Stimulated activated CD8-positive, alpha-beta memory T cell treated with anti-CD3 and anti-CD28 coated beads, Interleukin-15, amount 100 ng/mL, for 24 hours (primary cell): ENCODE results near the gene MAP2K6.
"Not testable (repeated sequence)": the region's sequence is repeated elsewhere in the genome, so short reads cannot be mapped to it uniquely, and the experiment has no call there.

Experiments
- DNase-seq: peaks from one replicate; pipeline ENCODE4 v3.0.0-alpha.2; 2020; ENCODE audit warnings: low read depth

Gene MAP2K6

GRCh38 chr17:69457603-69458002, 43.1 kb downstream of the MAP2K6 start:
- no peak for DNase-seq

DNA sequence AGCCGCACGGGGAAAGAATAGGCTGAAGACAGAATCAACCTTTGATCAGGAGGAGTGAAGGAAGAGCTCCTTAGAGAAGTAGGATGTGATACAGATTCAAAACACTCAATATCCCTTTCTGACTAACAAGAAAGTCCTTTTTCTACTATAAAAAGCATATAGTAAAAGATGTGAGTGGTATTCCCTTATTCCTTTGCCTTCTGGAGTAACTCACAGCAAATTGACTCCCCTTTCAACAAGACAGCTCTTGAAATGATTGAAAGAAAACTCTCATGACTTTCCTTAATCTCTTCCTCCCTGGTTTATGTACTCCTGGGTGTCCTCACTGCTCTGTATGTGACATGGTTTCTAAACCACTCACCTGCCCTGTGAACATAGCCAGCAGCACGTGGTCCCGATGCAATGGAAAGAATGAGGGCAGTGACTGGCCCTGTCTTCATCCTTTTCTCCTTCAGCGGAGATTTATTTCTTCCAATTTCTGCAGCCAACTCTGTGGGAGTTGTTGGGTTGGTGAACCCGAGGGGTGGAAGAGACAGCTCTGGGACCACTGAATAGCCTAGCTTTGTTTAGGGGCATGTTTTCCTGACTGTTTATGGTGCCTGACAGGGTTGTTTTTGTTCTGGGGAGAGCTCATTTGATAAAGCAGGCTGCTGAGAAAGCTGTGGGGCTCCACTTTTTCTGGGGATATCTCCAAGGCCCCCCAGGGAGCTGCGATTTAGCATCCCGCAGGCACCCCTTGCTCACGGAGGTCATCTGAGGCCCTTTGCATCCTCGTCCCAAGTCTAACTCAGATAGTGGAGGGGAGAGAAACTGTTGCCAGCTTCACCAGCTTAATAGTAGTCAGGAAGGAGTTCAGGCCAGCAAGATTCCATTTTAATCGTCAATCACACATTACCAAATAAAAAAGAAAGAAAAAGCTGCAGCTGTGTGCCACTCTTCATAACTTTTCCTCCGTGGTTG, 46.7 kb downstream of the MAP2K6 start:
- no peak for DNase-seq

- DNase-seq, result no peak
Observed at GRCh38 chr17:69461951-69462369, 47.5 kb downstream of the MAP2K6 start.

- DNase-seq, result no peak
Observed at GRCh38 chr17:69462882-69463281, 48.4 kb downstream of the MAP2K6 start.

GRCh38 chr17:69466451-69466850, 52.0 kb downstream of the MAP2K6 start:
- no peak for DNase-seq

GRCh38 chr17:69466905-69467667, 52.6 kb downstream of the MAP2K6 start:
- no peak for DNase-seq

GRCh38 chr17:69468207-69468606, 53.7 kb downstream of the MAP2K6 start:
- DNase-seq, result no peak

- no peak for DNase-seq
Observed at GRCh38 chr17:69470702-69471101, 56.2 kb downstream of the MAP2K6 start.

- no peak for DNase-seq
Observed at GRCh38 chr17:69471406-69471805, 56.9 kb downstream of the MAP2K6 start.

- no peak for DNase-seq
Observed at GRCh38 chr17:69473841-69474831, 59.6 kb downstream of the MAP2K6 start.

DNA sequence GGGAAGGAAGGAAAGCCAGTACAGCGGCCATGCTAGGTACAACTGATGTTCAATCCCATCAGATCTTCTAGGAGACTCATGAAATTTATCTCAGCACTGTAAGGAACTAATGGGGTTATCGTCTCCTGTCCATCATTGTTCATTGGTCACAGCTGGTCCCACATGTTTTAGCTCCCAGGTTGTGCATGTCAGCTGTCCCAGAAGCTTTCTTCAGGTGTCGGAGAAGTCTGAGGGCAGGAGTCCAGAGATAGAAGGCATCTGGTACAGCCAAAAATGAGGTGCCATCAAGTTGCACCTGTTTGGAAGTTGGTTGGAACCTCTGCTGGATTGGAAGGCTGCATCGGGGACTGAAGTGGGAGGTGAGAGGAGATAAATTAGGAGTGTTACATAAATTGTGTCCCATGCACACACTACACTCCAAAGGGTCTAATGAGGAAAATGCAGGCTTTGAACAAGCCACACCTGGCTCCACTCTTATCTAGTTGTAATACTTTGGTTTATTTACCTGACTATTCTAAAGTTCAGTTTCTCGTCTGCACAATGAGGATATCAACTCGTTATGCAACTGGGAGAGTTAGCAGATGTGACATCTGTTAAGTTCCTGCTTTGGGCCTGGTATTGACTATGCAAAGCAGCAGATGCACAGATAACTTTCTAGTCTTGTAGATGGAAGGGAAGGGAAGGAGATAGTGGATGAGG, 62.9 kb downstream of the MAP2K6 start:
- DNase-seq, result no peak

GRCh38 chr17:69477903-69478266, 63.4 kb downstream of the MAP2K6 start:
- no peak for DNase-seq

DNA sequence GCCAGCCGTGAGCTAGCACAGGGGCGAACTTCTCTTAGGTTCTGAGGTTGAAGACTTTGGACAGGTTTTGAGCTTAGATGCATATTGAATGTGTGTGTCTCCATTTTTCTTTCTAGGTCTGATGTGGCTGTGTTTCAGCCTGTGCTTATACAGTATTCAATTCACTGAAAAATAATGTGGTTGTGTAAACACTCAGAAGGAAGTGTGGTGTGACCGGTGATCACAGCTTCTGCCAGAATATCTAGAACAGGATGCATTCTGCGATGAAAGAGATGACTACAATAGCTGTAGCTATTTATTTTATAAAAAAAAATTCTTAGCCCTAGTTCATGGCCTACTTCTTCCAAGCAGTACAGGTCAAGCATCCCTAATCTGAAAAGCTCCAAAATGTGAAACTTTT, 64.4 kb downstream of the MAP2K6 start:
- DNase-seq, result no peak

DNA sequence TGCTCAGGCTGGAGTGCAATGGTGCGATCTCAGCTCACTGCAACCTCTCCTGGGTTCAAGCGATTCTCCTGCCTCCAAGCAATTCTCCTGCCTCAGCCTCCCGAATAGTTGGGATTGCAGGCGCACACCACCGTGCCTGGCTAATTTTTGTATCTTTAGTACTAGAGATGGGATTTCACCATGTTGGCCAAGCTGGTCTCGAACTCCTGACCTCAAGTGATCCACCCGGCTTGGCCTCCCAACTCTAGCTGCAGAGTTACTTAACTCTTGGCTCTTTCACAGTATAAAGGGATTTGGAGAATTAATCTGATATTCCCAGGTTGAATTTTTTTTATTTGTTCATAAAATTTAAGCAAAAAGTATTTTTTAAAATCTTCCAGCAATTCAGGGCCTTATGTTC, 65.3 kb downstream of the MAP2K6 start:
- DNase-seq, result not testable (repeated sequence)

DNA sequence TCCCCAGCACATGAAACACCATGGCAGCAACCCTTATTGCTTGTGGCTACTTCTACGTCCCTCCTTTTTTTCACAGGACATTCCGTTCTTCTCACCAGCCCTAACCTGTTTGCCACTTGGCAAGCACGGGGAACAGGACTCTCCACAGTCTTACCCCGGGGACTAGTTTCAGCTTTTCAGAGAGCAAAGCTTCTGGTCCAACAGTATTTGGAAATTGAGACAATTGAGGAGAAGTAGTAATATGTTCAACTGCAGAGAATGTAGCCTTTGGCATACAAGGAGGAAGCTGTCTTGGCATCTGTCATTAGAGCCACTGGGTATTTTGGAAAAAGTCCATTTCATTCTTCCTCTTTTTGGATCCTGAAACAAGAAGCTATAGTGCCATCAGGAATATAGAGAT, 65.7 kb downstream of the MAP2K6 start:
- no peak for DNase-seq

DNA sequence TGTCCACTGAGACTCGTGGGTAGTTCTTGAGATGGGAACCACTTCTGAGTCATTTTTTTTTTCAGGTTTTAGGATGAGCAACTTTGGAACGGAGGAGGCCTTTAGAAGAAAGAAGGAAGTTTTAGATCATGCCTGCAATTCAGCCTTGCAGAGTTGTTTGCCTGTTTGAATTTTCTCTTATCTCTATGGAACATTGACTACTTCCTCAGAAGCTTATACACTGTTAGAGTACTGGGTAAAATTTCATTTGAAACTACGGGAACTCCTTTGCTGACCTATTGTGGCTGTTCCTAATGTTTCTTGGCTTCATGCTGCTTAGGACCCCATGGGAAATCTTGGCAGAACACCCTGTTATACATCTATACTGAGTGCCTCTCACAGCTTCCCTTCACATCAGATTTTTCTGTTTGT, 70.8 kb downstream of the MAP2K6 start:
- DNase-seq, result no peak

GRCh38 chr17:69485901-69486643, 71.6 kb downstream of the MAP2K6 start:
- DNase-seq, result no peak

DNA sequence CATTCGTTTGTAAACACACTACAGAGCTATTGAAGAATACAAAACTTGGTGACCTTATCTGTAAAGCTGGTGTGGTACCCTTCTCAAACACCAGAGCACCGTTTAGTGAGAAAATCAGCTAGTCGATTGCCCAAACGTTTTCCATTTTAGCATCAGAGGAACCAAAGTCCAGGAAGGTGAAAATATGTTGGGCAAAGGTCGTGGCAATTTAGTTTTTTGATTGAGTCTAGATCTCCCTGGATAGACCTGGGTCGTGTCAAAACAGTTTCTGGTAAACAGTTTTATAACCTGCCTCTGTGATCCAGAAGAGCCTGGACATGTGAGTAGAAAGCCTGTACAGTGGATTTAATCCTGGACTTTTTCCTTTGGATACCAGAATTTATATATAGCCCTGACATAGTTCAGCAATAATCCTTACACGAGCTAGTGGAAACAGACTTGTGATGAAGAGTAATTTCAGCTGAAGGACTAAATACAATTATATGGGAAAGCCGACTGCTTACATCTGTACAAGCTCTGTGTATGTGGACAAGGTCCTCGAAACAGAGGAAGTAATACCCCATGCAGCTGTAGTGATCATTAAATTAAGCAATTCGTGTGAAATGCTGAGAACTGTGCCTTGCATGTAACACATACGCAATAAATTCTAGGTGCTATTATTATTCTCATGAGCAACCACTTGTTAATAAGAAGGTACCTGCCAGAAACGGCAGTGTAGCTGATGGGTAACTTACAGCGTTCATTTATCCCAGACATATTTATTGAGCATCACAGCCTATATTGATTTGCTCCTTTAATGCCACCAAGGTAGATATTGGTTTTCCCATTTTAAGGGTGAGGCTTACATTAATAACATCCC, 72.5 kb downstream of the MAP2K6 start:
- DNase-seq, result no peak

DNA sequence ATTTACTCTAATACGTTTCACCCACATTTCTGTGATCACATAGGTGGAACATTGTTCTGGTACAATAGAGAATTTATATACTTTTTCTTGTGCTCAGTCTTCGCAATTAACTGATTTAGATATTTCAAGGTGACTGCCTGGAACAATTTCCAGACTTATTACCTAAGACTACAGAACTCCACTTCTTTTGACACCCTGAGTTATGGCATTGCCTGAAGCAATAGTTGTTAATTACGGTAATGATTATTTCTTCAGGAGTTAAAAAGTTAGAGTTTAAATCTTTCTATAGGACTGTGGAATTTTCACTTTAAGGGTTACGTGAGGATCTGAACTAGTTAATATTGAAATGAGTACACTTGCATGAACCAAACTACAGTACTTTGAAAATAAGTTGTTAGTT, 74.8 kb downstream of the MAP2K6 start:
- DNase-seq, result no peak
